HG02763 (cell line): ENCODE data around the gene WDFY3.
"Not testable (repeated sequence)": the region's sequence is repeated elsewhere in the genome, so short reads cannot be mapped to it uniquely, and the experiment has no call there.

Source experiments
- ATAC-seq: cut with Tn5 transposase; IDR thresholded peaks from one replicate; pipeline ENCODE4 v1.9.1; 2021; ENCODE audit warnings: mild to moderate bottlenecking, moderate library complexity; ENCODE audit not compliant: unreplicated experiment

WDFY3 gene

DNA sequence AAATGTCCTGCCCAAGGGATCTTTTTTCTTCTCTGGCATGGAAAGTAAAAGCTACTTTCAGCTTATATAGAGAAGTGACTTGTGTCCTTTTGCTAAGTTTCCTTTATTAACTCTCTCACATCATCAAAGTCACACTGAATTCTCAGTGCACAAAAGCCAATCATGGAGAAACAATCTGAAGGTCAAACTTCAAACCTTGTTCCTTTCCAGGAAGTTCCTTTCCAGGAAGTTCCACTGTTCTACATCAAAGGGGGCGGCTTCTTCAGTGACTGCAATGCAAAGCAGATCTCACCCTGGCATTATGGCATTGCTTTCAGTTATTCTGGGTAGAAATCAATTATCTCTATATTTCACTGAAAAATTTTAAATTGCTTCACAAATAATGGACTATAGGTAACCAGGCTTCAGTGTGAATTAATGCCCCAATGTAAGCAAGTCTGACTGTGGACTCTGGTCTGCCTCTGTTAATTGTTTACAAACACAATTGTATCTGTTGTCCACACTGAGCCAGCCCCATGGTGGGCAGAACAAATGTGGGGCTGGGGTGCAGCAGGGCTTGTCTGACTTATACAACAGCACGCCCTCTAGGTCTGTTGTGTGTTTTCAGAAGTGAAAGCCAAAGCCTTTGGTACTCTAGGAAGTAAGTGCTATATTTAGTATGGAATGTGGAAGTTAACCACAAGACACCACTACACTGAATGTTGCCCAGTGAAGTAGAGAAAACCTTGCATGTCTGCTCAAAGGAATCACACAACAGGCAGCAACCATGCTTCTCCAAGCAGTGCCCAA, 284.8 kb downstream of the WDFY3 start:
- no peak for ATAC-seq

DNA sequence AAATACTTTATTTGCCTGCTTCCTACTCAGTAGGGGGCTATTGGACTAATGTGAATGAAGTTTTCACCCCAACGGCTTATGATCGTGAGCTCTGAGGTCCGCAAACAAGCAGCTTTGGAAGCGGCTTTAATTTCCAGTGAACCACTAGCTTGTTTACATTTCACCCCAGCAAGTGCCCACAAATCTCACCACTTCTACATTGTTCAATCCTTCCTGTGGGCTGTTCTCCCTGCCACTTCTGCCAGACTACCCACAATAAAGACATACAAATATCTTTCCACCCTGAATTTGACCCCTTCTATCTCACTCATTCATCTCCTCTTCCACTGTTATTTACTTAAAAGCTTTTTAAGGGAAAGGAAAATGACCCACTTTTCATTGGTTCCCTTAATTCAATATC, 285.5 kb downstream of the WDFY3 start:
- ATAC-seq: no peak

- no peak for ATAC-seq
Observed at GRCh38 chr4:84678976-84679744, 287.3 kb downstream of the WDFY3 start.

- ATAC-seq: no peak
Observed at GRCh38 chr4:84677995-84678394, 288.5 kb downstream of the WDFY3 start.

DNA sequence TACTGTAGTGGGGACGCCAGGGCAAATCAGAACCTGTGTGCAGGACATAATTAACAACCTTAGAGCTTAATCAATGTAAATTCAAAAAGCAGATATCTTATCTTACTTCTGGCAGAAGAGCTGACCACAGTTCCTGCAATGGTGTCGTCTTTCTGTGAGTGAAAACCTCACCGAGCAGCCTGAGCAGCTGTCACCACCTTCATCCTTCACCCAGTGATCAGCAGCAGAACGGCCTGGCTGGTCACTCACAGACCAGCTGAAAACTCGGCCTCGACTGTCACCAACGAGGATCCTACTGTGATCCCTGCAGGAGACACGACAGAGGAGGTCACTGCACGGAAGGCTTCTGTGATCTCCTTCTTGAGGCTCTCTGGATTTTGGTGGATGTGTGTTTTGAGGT, 289.4 kb downstream of the WDFY3 start:
- ATAC-seq: no peak

- no peak for ATAC-seq
Observed at GRCh38 chr4:84673475-84674240, 292.8 kb downstream of the WDFY3 start.

- no peak for ATAC-seq
Observed at GRCh38 chr4:84672177-84672576, 294.3 kb downstream of the WDFY3 start.

GRCh38 chr4:84669201-84669600, 297.3 kb downstream of the WDFY3 start:
- no peak for ATAC-seq

- ATAC-seq: no peak
Observed at GRCh38 chr4:84666439-84666838, 300.1 kb downstream of the WDFY3 start.

DNA sequence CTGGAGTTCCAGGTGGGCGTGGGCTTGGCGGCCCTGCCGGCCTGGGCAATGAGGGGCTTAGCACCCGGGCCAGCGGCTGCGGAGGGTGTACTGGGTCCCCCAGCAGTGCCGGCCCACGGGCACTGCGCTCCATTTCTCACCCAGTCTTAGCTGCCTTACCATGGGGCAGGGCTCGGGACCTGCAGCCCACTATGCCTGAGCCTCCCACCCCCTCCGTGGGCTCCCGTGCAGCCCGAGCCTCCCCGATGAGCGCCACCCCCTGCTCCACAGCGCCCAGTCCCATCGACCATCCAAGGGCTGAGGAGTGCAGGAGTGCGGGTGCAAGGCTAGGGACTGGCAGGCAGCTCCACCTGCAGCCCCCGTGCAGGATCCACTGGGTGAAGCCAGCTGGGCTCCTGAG, 301.7 kb downstream of the WDFY3 start:
- ATAC-seq: not testable (repeated sequence)

- ATAC-seq: no peak
Observed at GRCh38 chr4:84661191-84661939, 305.1 kb downstream of the WDFY3 start.

DNA sequence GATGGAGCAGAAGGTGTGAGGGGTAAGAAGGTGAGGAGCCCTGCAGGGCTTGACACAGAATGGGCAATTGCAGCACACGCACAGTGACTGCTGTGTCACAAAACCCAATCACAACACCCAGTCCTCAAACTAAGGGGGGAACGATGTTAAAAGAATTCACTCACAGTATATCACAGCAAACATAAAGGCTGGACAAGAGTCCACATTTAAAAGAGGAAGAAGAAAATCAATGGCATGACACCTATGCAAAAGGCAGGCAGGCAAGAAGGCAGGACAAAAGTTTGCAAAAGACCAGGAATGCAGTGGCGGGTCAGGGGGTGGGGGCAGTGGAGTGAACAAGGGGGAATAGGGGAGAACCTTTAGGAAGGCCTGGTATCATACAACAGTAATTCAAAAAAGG, 305.9 kb downstream of the WDFY3 start:
- no peak for ATAC-seq

- no peak for ATAC-seq
Observed at GRCh38 chr4:84652478-84652877, 314.0 kb downstream of the WDFY3 start.

DNA sequence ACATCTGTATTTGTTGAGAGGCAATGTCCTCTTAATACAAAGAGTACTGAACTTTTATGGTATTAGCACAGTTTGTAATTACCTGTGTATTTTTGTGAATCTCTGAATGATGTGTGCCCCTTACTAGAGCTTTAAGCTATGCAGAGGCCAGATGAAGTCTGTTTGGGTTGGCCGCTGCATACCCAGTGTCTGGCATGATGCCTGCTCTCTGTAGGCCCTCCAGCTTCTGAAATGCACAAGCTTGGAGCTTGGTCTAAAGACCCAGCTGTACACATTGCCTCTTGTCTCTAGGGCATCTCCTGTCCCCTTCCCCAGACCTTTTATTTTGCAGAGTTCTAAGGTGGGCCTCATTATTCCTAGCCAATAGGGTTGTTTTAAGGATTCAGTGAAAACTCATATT, 315.0 kb downstream of the WDFY3 start:
- no peak for ATAC-seq

DNA sequence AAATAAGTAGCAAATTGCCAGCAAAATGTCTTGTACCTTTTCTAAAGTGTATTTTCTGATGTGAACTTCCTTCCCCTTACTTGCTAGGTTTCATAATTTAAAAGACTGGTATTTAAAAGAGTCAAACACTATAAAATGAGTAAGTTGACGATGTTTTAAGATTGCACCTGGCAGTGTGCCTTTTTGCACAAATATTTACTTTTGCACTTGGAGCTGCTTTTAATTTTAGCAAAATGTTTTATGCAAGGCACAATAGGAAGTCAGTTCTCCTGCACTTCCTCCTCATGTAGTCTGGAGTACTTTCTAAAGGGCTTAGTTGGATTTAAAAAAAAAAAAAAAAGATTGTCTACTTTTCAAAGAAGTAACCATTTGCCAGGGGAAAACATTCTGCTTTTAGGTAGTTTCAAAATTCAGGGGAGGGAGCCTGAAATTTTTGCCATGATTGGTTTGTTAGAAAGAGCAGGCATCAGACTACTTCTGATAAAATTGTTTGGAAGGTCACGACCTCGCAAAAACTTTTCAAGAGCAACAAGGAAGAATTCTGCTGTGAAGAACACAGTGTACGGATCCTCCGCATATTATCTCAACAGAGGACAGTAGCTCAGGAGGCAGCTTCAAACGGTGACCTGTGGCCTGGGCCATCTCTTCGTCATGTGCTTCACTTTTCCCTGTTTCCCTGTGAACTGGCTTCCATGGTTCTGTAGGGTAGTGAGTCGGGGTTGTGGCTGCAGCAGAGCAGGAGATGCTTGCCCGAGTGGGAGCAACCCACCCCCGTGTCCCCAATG, 317.4 kb downstream of the WDFY3 start:
- ATAC-seq: no peak

DNA sequence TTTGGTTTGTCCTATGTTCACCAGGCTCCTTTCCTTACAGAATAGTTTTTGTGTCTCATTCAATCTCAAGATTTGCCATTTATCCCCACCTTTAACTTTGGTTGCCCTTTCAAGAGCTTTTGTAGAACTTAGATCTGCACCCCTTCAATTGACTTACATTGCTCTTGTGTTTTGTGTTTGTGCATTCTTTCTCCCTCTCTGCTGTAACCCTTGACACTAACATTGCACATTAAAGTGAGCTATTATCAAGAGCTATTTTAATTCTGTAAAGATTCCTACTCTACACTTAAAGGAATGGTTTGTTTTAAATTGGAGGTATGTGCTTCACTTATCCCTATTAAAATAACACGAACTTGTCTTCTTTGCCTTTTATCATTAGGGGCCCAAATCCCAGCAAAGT, 318.3 kb downstream of the WDFY3 start:
- ATAC-seq: no peak

GRCh38 chr4:84647312-84647884, 319.1 kb downstream of the WDFY3 start:
- ATAC-seq: no peak

DNA sequence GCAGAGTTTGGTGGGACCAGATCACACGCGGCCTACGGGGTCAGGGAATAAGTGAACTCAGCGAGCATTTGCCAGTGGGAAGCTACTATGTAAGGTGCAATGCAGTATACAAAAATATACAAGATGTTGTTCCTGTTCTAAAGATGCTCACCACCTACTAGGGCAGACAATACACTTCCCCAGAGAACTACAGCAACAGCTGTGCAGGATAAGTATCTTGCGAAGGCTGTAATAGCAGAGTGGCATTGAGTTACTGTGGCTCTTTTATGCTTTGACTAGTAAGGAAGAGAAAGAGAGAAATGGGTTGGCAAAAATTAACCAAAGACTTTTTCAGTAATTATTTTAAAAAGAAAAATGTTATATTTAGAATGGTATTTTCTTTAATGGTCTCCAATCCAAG, 322.4 kb downstream of the WDFY3 start:
- no peak for ATAC-seq

DNA sequence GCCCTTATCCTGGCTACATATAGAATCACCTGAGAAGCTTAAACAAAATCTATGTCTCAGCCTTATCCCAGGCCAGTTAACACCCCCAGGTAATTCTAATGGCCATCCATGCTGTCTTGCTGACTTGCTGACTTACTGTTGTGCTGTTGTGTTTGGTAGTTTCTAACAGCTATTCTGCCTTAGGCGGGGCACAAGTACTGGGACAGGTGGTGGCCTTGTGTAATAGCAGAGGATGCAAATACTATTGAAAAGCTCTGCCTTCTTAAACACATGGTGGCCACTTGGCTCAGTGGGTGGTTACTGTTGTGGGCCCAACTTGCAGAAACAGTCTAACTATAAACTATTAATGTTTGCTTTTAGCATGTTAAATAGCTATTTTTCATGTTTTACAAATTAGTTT, 327.3 kb downstream of the WDFY3 start:
- ATAC-seq: no peak

DNA sequence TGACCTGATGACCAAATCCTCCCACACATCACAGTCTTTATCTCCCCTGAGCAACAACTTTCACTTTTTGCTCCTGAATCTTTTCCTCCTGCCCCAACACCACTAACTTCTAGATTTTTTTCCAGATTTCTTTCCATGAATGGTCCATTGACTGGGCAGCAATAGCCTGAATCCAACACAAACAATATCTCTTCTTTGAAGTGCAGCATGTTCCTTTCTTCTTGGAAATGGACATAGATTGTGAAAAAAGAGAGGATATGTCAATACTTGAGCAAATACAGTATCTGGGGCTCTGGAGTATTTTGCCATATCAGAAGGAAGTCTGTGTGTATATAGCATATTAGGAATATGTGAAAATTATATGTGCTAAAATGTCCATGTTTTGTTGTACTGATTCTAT, 328.4 kb downstream of the WDFY3 start:
- no peak for ATAC-seq
